ENCODE measurements around the gene GRIN2A. TPM values are rescaled to one million over a fixed set of nuclear protein-coding genes. Genes with fewer than 3 reads are reported as not detected.

The GRIN2A gene
- total and polyA plus RNA-seq, 4 experiments from 2014 or later, result not detected

- no peak overlapping the region for H3K27ac Mint-ChIP-seq
- CTCF ChIA-PET (ENCODE audit: partially characterized antibody), result no interaction called here
- H3K4me3 Mint-ChIP-seq, result no peak overlapping the region
- POLR2A ChIA-PET (ENCODE audit: partially characterized antibody), result no interaction called here
- Histone ChIP-seq H3K4me3 (ENCODE audit: low read length in 2 of 2) (no peak overlapping the region), H3K36me3 (ENCODE audit: insufficient read depth, low read length) (no peaks in the 10 kb centered on the region), H3K9me3 (ENCODE audit: control insufficient read depth in 1 of 2, low read length in 2 of 2) (no peaks in the 10 kb centered on the region), H3K27me3 (ENCODE audit: insufficient read depth, low read length) (no peaks in the 10 kb centered on the region), H3K4me1 (ENCODE audit: insufficient read depth, low read length) (no peaks in the 10 kb centered on the region), H3K27ac (ENCODE audit: low read depth, low read length) (no peak overlapping the region)
- DNase-seq, result no peak
- H3K36me3 Mint-ChIP-seq, result no peaks in the 10 kb centered on the region
- H3K27me3 Mint-ChIP-seq, result peaks cover 0 to 2% of the 10 kb centered on the region in 2 donors
- peaks cover 2 to 12% (median 6%) of the 10 kb centered on the region in 8 donors for H3K9me3 Mint-ChIP-seq
- H3K4me1 Mint-ChIP-seq, result no peaks in the 10 kb centered on the region
- intact Hi-C loops (cut with micrococcal nuclease), result no loop called here
Observed at GRCh38 chr16:10100829-10101228, 81.4 kb downstream of the GRIN2A start.

- no peaks in the 10 kb centered on the region for H3K27me3 ChIP-seq (ENCODE audit: insufficient read depth, low read length)
- no peaks in the 10 kb centered on the region for H3K4me1 ChIP-seq (ENCODE audit: insufficient read depth, low read length)
- Mint-ChIP-seq H3K4me3 (no peak overlapping the region), H3K27me3 (peaks cover 0 to 2% of the 10 kb centered on the region in 2 donors), H3K27ac (no peak overlapping the region), H3K36me3 (no peaks in the 10 kb centered on the region), H3K4me1 (no peaks in the 10 kb centered on the region), H3K9me3 (peaks cover 2 to 12% (median 7%) of the 10 kb centered on the region in 8 donors)
- intact Hi-C loops (cut with micrococcal nuclease), result no loop called here
- H3K36me3 ChIP-seq (ENCODE audit: insufficient read depth, low read length), result no peaks in the 10 kb centered on the region
- H3K27ac ChIP-seq (ENCODE audit: low read depth, low read length), result no peak overlapping the region
- DNase-seq, result no peak
- no peaks in the 10 kb centered on the region for H3K9me3 ChIP-seq (ENCODE audit: control insufficient read depth in 1 of 2, low read length in 2 of 2)
- ChIA-PET POLR2A (ENCODE audit: partially characterized antibody) (no interaction called here), CTCF (ENCODE audit: partially characterized antibody) (no interaction called here)
- no peak overlapping the region for H3K4me3 ChIP-seq (ENCODE audit: low read length in 2 of 2)
Observed at GRCh38 chr16:10098991-10099390, 83.2 kb downstream of the GRIN2A start.

DNA sequence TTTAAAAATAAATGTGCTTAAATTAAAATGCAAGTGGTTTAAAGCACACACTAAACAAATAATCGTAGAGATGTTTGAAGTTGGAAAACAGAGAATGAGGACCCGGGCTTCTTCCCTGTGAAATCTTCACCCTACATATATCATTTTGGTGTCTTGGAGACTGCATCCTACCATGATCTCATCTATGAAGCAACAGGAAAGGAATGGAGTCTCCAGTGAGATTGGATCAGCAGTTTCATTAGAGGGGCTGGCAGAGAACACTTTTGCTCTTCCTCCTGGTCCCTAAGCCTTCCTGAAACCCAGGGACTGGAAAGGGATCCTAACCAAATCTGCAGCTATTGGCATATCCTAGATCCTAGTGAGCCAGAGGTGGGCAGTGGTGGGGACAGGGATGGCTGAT lies 85.0 kb downstream of the GRIN2A start:
- no peaks in the 10 kb centered on the region for H3K4me1 ChIP-seq (ENCODE audit: insufficient read depth, low read length)
- intact Hi-C loops (cut with micrococcal nuclease), result no loop called here
- no peaks in the 10 kb centered on the region for H3K36me3 Mint-ChIP-seq
- no peak overlapping the region for H3K27ac ChIP-seq (ENCODE audit: low read depth, low read length)
- ChIA-PET CTCF (ENCODE audit: partially characterized antibody) (no interaction called here), POLR2A (ENCODE audit: partially characterized antibody) (no interaction called here)
- H3K9me3 Mint-ChIP-seq, result peaks cover 2 to 11% (median 5%) of the 10 kb centered on the region in 8 donors
- H3K4me3 ChIP-seq (ENCODE audit: low read length in 2 of 2), result no peak overlapping the region
- H3K36me3 ChIP-seq (ENCODE audit: insufficient read depth, low read length), result no peaks in the 10 kb centered on the region
- H3K4me3 Mint-ChIP-seq, result no peak overlapping the region
- no peaks in the 10 kb centered on the region for H3K4me1 Mint-ChIP-seq
- no peaks in the 10 kb centered on the region for H3K9me3 ChIP-seq (ENCODE audit: control insufficient read depth in 1 of 2, low read length in 2 of 2)
- H3K27me3 Mint-ChIP-seq, result peaks cover 0 to 2% of the 10 kb centered on the region in 2 donors
- H3K27me3 ChIP-seq (ENCODE audit: insufficient read depth, low read length), result no peaks in the 10 kb centered on the region
- no peak for DNase-seq
- H3K27ac Mint-ChIP-seq, result no peak overlapping the region

DNA sequence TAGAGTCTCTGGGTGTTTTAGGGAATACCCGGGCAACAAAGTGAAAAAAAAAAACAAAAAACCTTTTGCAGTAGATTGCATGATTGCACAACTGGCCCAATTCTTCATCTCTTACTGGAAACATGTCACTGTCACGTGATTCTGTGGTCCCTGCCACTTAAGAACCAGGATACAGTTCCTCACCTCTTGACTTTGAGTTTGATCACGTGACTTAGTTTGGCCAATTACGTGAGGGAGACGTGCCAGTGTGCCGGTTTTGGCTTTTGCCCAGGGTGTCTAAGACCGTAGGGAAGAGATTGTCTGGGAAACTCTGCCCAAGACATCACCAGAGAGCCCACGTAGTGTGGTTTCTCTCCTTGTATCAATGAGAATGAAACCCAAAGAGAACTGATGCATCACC lies 88.7 kb downstream of the GRIN2A start:
- no peak overlapping the region for H3K27ac Mint-ChIP-seq
- POLR2A ChIA-PET (ENCODE audit: partially characterized antibody), result no interaction called here
- H3K27me3 Mint-ChIP-seq, result peaks cover 0 to 2% of the 10 kb centered on the region in 2 donors
- Histone ChIP-seq H3K27me3 (ENCODE audit: insufficient read depth, low read length) (no peaks in the 10 kb centered on the region), H3K4me3 (ENCODE audit: low read length in 2 of 2) (no peak overlapping the region), H3K27ac (ENCODE audit: low read depth, low read length) (no peak overlapping the region), H3K9me3 (ENCODE audit: control insufficient read depth in 1 of 2, low read length in 2 of 2) (no peaks in the 10 kb centered on the region), H3K36me3 (ENCODE audit: insufficient read depth, low read length) (no peaks in the 10 kb centered on the region), H3K4me1 (ENCODE audit: insufficient read depth, low read length) (no peaks in the 10 kb centered on the region)
- DNase-seq, result no peak
- no peaks in the 10 kb centered on the region for H3K4me1 Mint-ChIP-seq
- no peaks in the 10 kb centered on the region for H3K36me3 Mint-ChIP-seq
- no peak overlapping the region for H3K4me3 Mint-ChIP-seq
- CTCF ChIA-PET (ENCODE audit: partially characterized antibody), result no interaction called here
- intact Hi-C loops (cut with micrococcal nuclease), result no loop called here
- H3K9me3 Mint-ChIP-seq, result peaks cover 0 to 10% (median 3%) of the 10 kb centered on the region in 8 donors

GRCh38 chr16:10090816-10091215 lies 91.4 kb downstream of the GRIN2A start:
- H3K4me3 Mint-ChIP-seq, result no peak overlapping the region
- no peak for DNase-seq
- Histone ChIP-seq H3K27me3 (ENCODE audit: insufficient read depth, low read length) (no peaks in the 10 kb centered on the region), H3K36me3 (ENCODE audit: insufficient read depth, low read length) (no peaks in the 10 kb centered on the region), H3K4me3 (ENCODE audit: low read length in 2 of 2) (no peak overlapping the region), H3K9me3 (ENCODE audit: control insufficient read depth in 1 of 2, low read length in 2 of 2) (no peaks in the 10 kb centered on the region), H3K27ac (ENCODE audit: low read depth, low read length) (no peak overlapping the region), H3K4me1 (ENCODE audit: insufficient read depth, low read length) (no peaks in the 10 kb centered on the region)
- no peaks in the 10 kb centered on the region for H3K27me3 Mint-ChIP-seq
- no peaks in the 10 kb centered on the region for H3K36me3 Mint-ChIP-seq
- POLR2A ChIA-PET (ENCODE audit: partially characterized antibody), result no interaction called here
- intact Hi-C loops (cut with micrococcal nuclease), result no loop called here
- CTCF ChIA-PET (ENCODE audit: partially characterized antibody), result interaction anchor here (0.6 to 1.2 kb wide), 2 partner anchors 10 to 322 kb away, joined by 3 read pairs; no protein-coding TSS in a partner anchor
- peaks cover 0 to 12% (median 3%) of the 10 kb centered on the region in 8 donors for H3K9me3 Mint-ChIP-seq
- H3K4me1 Mint-ChIP-seq, result no peaks in the 10 kb centered on the region
- H3K27ac Mint-ChIP-seq, result no peak overlapping the region

DNA sequence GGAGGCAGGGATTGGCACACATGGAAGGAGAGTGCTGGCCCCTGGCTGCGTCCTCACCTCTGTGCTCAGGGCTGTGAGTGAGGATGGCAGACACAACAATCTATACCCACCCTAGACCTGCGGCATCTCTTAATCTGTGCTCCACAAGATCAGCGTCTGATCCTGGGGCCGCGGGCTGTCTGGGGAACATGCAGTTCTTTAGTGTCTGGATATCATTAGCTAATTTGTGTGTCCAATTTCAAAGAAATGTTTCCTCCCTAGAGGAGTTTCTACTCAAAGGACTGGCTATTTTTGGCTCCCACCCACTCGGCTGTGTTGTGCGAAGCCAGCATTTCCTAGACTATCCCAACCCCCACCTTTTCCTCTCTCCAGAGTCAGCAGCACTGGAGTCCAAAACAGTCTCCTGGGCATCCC lies 93.8 kb downstream of the GRIN2A start:
- Histone ChIP-seq H3K4me3 (ENCODE audit: low read length in 2 of 2) (no peak overlapping the region), H3K27ac (ENCODE audit: low read depth, low read length) (no peak overlapping the region), H3K27me3 (ENCODE audit: insufficient read depth, low read length) (no peaks in the 10 kb centered on the region), H3K36me3 (ENCODE audit: insufficient read depth, low read length) (no peaks in the 10 kb centered on the region), H3K9me3 (ENCODE audit: control insufficient read depth in 1 of 2, low read length in 2 of 2) (no peaks in the 10 kb centered on the region), H3K4me1 (ENCODE audit: insufficient read depth, low read length) (no peaks in the 10 kb centered on the region)
- intact Hi-C loops (cut with micrococcal nuclease), result no loop called here
- no peaks in the 10 kb centered on the region for H3K36me3 Mint-ChIP-seq
- CTCF ChIA-PET (ENCODE audit: partially characterized antibody), result no interaction called here
- no peaks in the 10 kb centered on the region for H3K27me3 Mint-ChIP-seq
- no peak overlapping the region for H3K4me3 Mint-ChIP-seq
- no peak for DNase-seq
- H3K9me3 Mint-ChIP-seq, result peaks cover 0 to 14% (median 3%) of the 10 kb centered on the region in 8 donors
- no peak overlapping the region for H3K27ac Mint-ChIP-seq
- POLR2A ChIA-PET (ENCODE audit: partially characterized antibody), result no interaction called here
- H3K4me1 Mint-ChIP-seq, result no peaks in the 10 kb centered on the region

GRCh38 chr16:10087151-10087550 lies 95.1 kb downstream of the GRIN2A start:
- Histone ChIP-seq H3K4me1 (ENCODE audit: insufficient read depth, low read length) (no peaks in the 10 kb centered on the region), H3K36me3 (ENCODE audit: insufficient read depth, low read length) (no peaks in the 10 kb centered on the region), H3K9me3 (ENCODE audit: control insufficient read depth in 1 of 2, low read length in 2 of 2) (no peaks in the 10 kb centered on the region), H3K27ac (ENCODE audit: low read depth, low read length) (no peak overlapping the region), H3K27me3 (ENCODE audit: insufficient read depth, low read length) (no peaks in the 10 kb centered on the region), H3K4me3 (ENCODE audit: low read length in 2 of 2) (no peak overlapping the region)
- no peak for DNase-seq
- Mint-ChIP-seq H3K27ac (no peak overlapping the region), H3K4me1 (no peaks in the 10 kb centered on the region), H3K36me3 (no peaks in the 10 kb centered on the region), H3K9me3 (peaks cover 0 to 19% (median 4%) of the 10 kb centered on the region in 8 donors), H3K4me3 (no peak overlapping the region), H3K27me3 (no peaks in the 10 kb centered on the region)
- POLR2A ChIA-PET (ENCODE audit: partially characterized antibody), result no interaction called here
- intact Hi-C loops (cut with micrococcal nuclease), result no loop called here
- CTCF ChIA-PET (ENCODE audit: partially characterized antibody), result no interaction called here

DNA sequence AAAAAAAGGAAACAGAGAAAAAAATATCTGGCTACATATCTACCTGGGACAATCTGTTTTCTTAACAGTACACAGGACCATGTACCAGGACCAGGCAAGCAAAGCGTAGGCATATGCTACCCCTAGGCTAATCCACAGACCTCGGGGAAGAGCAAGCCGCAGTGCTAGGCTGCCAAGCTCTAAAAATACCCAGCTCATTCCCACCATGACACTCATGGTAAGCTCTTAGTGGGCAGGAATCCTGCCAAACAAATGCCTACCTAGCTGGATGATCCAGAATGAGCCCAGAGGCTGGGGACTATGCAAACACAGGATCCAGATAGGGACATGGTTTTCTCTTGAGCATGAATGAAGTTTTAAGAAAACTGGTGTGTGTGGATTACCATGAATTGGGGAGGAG lies 95.6 kb downstream of the GRIN2A start:
- POLR2A ChIA-PET (ENCODE audit: partially characterized antibody), result no interaction called here
- Mint-ChIP-seq H3K27me3 (no peaks in the 10 kb centered on the region), H3K9me3 (peaks cover 0 to 22% (median 5%) of the 10 kb centered on the region in 8 donors), H3K27ac (no peak overlapping the region), H3K4me3 (no peak overlapping the region), H3K36me3 (no peaks in the 10 kb centered on the region), H3K4me1 (no peaks in the 10 kb centered on the region)
- Histone ChIP-seq H3K4me3 (ENCODE audit: low read length in 2 of 2) (no peak overlapping the region), H3K9me3 (ENCODE audit: control insufficient read depth in 1 of 2, low read length in 2 of 2) (no peaks in the 10 kb centered on the region), H3K4me1 (ENCODE audit: insufficient read depth, low read length) (no peaks in the 10 kb centered on the region), H3K27me3 (ENCODE audit: insufficient read depth, low read length) (no peaks in the 10 kb centered on the region), H3K36me3 (ENCODE audit: insufficient read depth, low read length) (no peaks in the 10 kb centered on the region), H3K27ac (ENCODE audit: low read depth, low read length) (no peak overlapping the region)
- CTCF ChIA-PET (ENCODE audit: partially characterized antibody), result no interaction called here
- no peak for DNase-seq
- intact Hi-C loops (cut with micrococcal nuclease), result no loop called here
